Activated CD4-positive, alpha-beta T cell treated with anti-CD3 and anti-CD28 coated beads, Interleukin-2, amount 10 ng/mL, durations not matched to agents 7 days and 5 days (primary cell): ENCODE results near the gene TCF12. TPM values are rescaled to one million over a fixed set of nuclear protein-coding genes. Genes with fewer than 3 reads are reported as not detected.

Experiments
- CTCF ChIA-PET: fragments of 350-600 bp; sonication (Branson Sonifier 250); formaldehyde crosslinking; loops from one replicate; lab custom pipeline; 2021; ENCODE audit warnings: antibody characterized with exemption; lab: Charles Lee
- POLR2A ChIA-PET: fragments of 350-600 bp; sonication (Branson Sonifier 250); formaldehyde crosslinking; loops from one replicate; lab custom pipeline; 2021; ENCODE audit warnings: antibody characterized with exemption; lab: Charles Lee
- DNase-seq: peaks from one replicate; pipeline ENCODE4 v3.0.0-alpha.2; 2020
- H3K27ac Mint-ChIP-seq: one replicate; pipeline ENCODE4 v1.8.0; 2021; ENCODE audit warnings: mild to moderate bottlenecking, moderate library complexity, mixed read lengths
- H3K27me3 Mint-ChIP-seq: one replicate; pipeline ENCODE4 v1.8.0; 2021; ENCODE audit warnings: mixed read lengths
- H3K36me3 Mint-ChIP-seq: one replicate; pipeline ENCODE4 v1.8.0; 2021; ENCODE audit warnings: low read depth, mixed read lengths
- H3K4me1 Mint-ChIP-seq: one replicate; pipeline ENCODE4 v1.8.0; 2021; ENCODE audit warnings: mixed read lengths
- H3K4me3 Mint-ChIP-seq: one replicate; pipeline ENCODE4 v1.8.0; 2021; ENCODE audit warnings: mild to moderate bottlenecking, moderate library complexity, mixed read lengths
- H3K9me3 Mint-ChIP-seq: one replicate; pipeline ENCODE4 v1.8.0; 2021; ENCODE audit warnings: mixed read lengths
- total RNA-seq, 2 experiments: library from RNA; stranded (reverse); gene quantifications; one replicate each; pipeline ENCODE4 v1.2.3, GENCODE V29; 2021

TCF12 gene
- total RNA-seq, 2 experiments from 2014 or later = 50.9 to 60.8 TPM

- CTCF ChIA-PET = no interaction called here
- Mint-ChIP-seq H3K4me1 (peaks cover 4% of the 10 kb centered on the region), H3K27ac (no peak overlapping the region), H3K36me3 (no peaks in the 10 kb centered on the region), H3K27me3 (no peaks in the 10 kb centered on the region), H3K9me3 (no peaks in the 10 kb centered on the region), H3K4me3 (no peak overlapping the region)
- DNase-seq = no peak
- POLR2A ChIA-PET = no interaction called here
Measured at GRCh38 chr15:57224664-57225063, 306.2 kb downstream of the TCF12 start.

GRCh38 chr15:57227166-57227565 lies 308.7 kb downstream of the TCF12 start:
- POLR2A ChIA-PET = no interaction called here
- H3K36me3 Mint-ChIP-seq = no peaks in the 10 kb centered on the region
- no peak overlapping the region for H3K27ac Mint-ChIP-seq
- no peaks in the 10 kb centered on the region for H3K9me3 Mint-ChIP-seq
- no peak overlapping the region for H3K4me3 Mint-ChIP-seq
- peaks cover 4% of the 10 kb centered on the region for H3K4me1 Mint-ChIP-seq
- CTCF ChIA-PET = no interaction called here
- no peak for DNase-seq
- H3K27me3 Mint-ChIP-seq = no peaks in the 10 kb centered on the region

GRCh38 chr15:57227899-57228298 lies 309.5 kb downstream of the TCF12 start:
- H3K27me3 Mint-ChIP-seq = no peaks in the 10 kb centered on the region
- POLR2A ChIA-PET = no interaction called here
- DNase-seq = no peak
- CTCF ChIA-PET = no interaction called here
- H3K4me1 Mint-ChIP-seq = peaks cover 4% of the 10 kb centered on the region
- no peak overlapping the region for H3K4me3 Mint-ChIP-seq
- H3K36me3 Mint-ChIP-seq = peaks cover 2% of the 10 kb centered on the region
- H3K27ac Mint-ChIP-seq = no peak overlapping the region
- H3K9me3 Mint-ChIP-seq = no peaks in the 10 kb centered on the region

- Mint-ChIP-seq H3K4me3 (no peak overlapping the region), H3K36me3 (peaks cover 3% of the 10 kb centered on the region), H3K9me3 (no peaks in the 10 kb centered on the region), H3K4me1 (peaks cover 4% of the 10 kb centered on the region), H3K27ac (no peak overlapping the region), H3K27me3 (no peaks in the 10 kb centered on the region)
- ChIA-PET CTCF (no interaction called here), POLR2A (no interaction called here)
- DNase-seq = no peak
Measured at GRCh38 chr15:57228395-57228794, 310.0 kb downstream of the TCF12 start.

- Mint-ChIP-seq H3K27ac (no peak overlapping the region), H3K4me3 (no peak overlapping the region), H3K36me3 (peaks cover 10% of the 10 kb centered on the region), H3K4me1 (peaks cover 4% of the 10 kb centered on the region), H3K9me3 (no peaks in the 10 kb centered on the region), H3K27me3 (no peaks in the 10 kb centered on the region)
- POLR2A ChIA-PET = no interaction called here
- no peak for DNase-seq
- CTCF ChIA-PET = interaction anchor here (0.6 kb wide), 1 partner anchor 969 kb away, joined by 4 read pairs; no protein-coding TSS in a partner anchor
Measured at GRCh38 chr15:57229051-57229450, 310.6 kb downstream of the TCF12 start.

GRCh38 chr15:57231559-57231958 lies 313.1 kb downstream of the TCF12 start:
- Mint-ChIP-seq H3K4me1 (peaks cover 4% of the 10 kb centered on the region), H3K36me3 (peaks cover 17% of the 10 kb centered on the region), H3K9me3 (no peaks in the 10 kb centered on the region), H3K27me3 (no peaks in the 10 kb centered on the region), H3K27ac (no peak overlapping the region), H3K4me3 (no peak overlapping the region)
- no peak for DNase-seq
- ChIA-PET POLR2A (no interaction called here), CTCF (no interaction called here)

- Mint-ChIP-seq H3K4me1 (no peaks in the 10 kb centered on the region), H3K4me3 (no peak overlapping the region), H3K9me3 (no peaks in the 10 kb centered on the region), H3K36me3 (peaks cover 17% of the 10 kb centered on the region), H3K27me3 (no peaks in the 10 kb centered on the region), H3K27ac (no peak overlapping the region)
- ChIA-PET POLR2A (no interaction called here), CTCF (no interaction called here)
- DNase-seq = no peak
Measured at GRCh38 chr15:57234156-57234555, 315.7 kb downstream of the TCF12 start.

GRCh38 chr15:57235186-57235585 lies 316.7 kb downstream of the TCF12 start:
- Mint-ChIP-seq H3K36me3 (peaks cover 22% of the 10 kb centered on the region), H3K27ac (no peak overlapping the region), H3K4me3 (no peak overlapping the region), H3K9me3 (no peaks in the 10 kb centered on the region), H3K27me3 (no peaks in the 10 kb centered on the region), H3K4me1 (no peaks in the 10 kb centered on the region)
- no peak for DNase-seq
- POLR2A ChIA-PET = interaction anchor here (0.6 kb wide), 1 partner anchor 76 kb away, joined by 6 read pairs; no protein-coding TSS in a partner anchor
- CTCF ChIA-PET = no interaction called here

GRCh38 chr15:57235873-57236272 lies 317.4 kb downstream of the TCF12 start:
- CTCF ChIA-PET = no interaction called here
- POLR2A ChIA-PET = interaction anchor here (0.6 kb wide), 1 partner anchor 75 kb away, joined by 6 read pairs; no protein-coding TSS in a partner anchor

GRCh38 chr15:57236561-57237300 lies 318.3 kb downstream of the TCF12 start:
- Mint-ChIP-seq H3K27me3 (no peaks in the 10 kb centered on the region), H3K36me3 (peaks cover 22% of the 10 kb centered on the region), H3K4me3 (no peak overlapping the region), H3K27ac (no peak overlapping the region), H3K9me3 (no peaks in the 10 kb centered on the region), H3K4me1 (no peaks in the 10 kb centered on the region)
- ChIA-PET CTCF (no interaction called here), POLR2A (no interaction called here)
- no peak for DNase-seq

More at GRCh38 chr15:57235873-57236272, 317.4 kb downstream of the TCF12 start:
- H3K27ac Mint-ChIP-seq = no peak overlapping the region
- no peaks in the 10 kb centered on the region for H3K9me3 Mint-ChIP-seq
- no peak for DNase-seq
- peaks cover 22% of the 10 kb centered on the region for H3K36me3 Mint-ChIP-seq
- no peaks in the 10 kb centered on the region for H3K27me3 Mint-ChIP-seq
- no peaks in the 10 kb centered on the region for H3K4me1 Mint-ChIP-seq
- no peak overlapping the region for H3K4me3 Mint-ChIP-seq

GRCh38 chr15:57237301-57237642 lies 318.8 kb downstream of the TCF12 start:
- ChIA-PET CTCF (no interaction called here), POLR2A (no interaction called here)
- no peak overlapping the region for H3K4me3 Mint-ChIP-seq
- no peaks in the 10 kb centered on the region for H3K9me3 Mint-ChIP-seq
- H3K27ac Mint-ChIP-seq = no peak overlapping the region
- no peaks in the 10 kb centered on the region for H3K4me1 Mint-ChIP-seq
- peaks cover 22% of the 10 kb centered on the region for H3K36me3 Mint-ChIP-seq
- H3K27me3 Mint-ChIP-seq = no peaks in the 10 kb centered on the region
- no peak for DNase-seq

- no peaks in the 10 kb centered on the region for H3K9me3 Mint-ChIP-seq
- no peaks in the 10 kb centered on the region for H3K4me1 Mint-ChIP-seq
- H3K27me3 Mint-ChIP-seq = no peaks in the 10 kb centered on the region
- H3K4me3 Mint-ChIP-seq = no peak overlapping the region
- H3K27ac Mint-ChIP-seq = no peak overlapping the region
- peaks cover 20% of the 10 kb centered on the region for H3K36me3 Mint-ChIP-seq
- ChIA-PET POLR2A (no interaction called here), CTCF (no interaction called here)
- DNase-seq = no peak
Measured at GRCh38 chr15:57237676-57238075, 319.2 kb downstream of the TCF12 start.

GRCh38 chr15:57245130-57245529 lies 326.7 kb downstream of the TCF12 start:
- no peak for DNase-seq
- no peak overlapping the region for H3K4me3 Mint-ChIP-seq
- ChIA-PET CTCF (interaction anchor here (1.3 kb wide), 1 partner anchor 17 kb away, joined by 3 read pairs; no protein-coding TSS in a partner anchor), POLR2A (no interaction called here)
- no peaks in the 10 kb centered on the region for H3K9me3 Mint-ChIP-seq
- no peaks in the 10 kb centered on the region for H3K4me1 Mint-ChIP-seq
- H3K36me3 Mint-ChIP-seq = peaks cover 26% of the 10 kb centered on the region
- no peak overlapping the region for H3K27ac Mint-ChIP-seq
- no peaks in the 10 kb centered on the region for H3K27me3 Mint-ChIP-seq

GRCh38 chr15:57245714-57246113 lies 327.3 kb downstream of the TCF12 start:
- ChIA-PET POLR2A (no interaction called here), CTCF (interaction anchor here (1.3 kb wide), 1 partner anchor 17 kb away, joined by 3 read pairs; no protein-coding TSS in a partner anchor)
- H3K9me3 Mint-ChIP-seq = no peaks in the 10 kb centered on the region
- H3K27ac Mint-ChIP-seq = no peak overlapping the region
- H3K4me3 Mint-ChIP-seq = no peak overlapping the region
- no peaks in the 10 kb centered on the region for H3K27me3 Mint-ChIP-seq
- no peak for DNase-seq
- peaks cover 26% of the 10 kb centered on the region for H3K36me3 Mint-ChIP-seq
- H3K4me1 Mint-ChIP-seq = no peaks in the 10 kb centered on the region
